ENCODE measurements around the gene PDK4.

Gene PDK4

GRCh38 chr7:95622001-95622549, 25.8 kb upstream of the PDK4 start:
- Histone ChIP-seq H3K27me3 (ENCODE audit: control insufficient read depth, insufficient read depth, low read length, poor library complexity, severe bottlenecking) (no peaks in the 10 kb centered on the region), H3K27ac (ENCODE audit: insufficient read depth, low read depth, low read length, poor library complexity, severe bottlenecking) (no peak overlapping the region), H3K36me3 (ENCODE audit: control insufficient read depth, insufficient read depth, low read length) (no peaks in the 10 kb centered on the region), H3K9me3 (ENCODE audit: control insufficient read depth, low read length) (no peaks in the 10 kb centered on the region), H3K4me1 (ENCODE audit: control insufficient read depth, insufficient read depth, low read length) (no peaks in the 10 kb centered on the region), H3K4me3 (ENCODE audit: insufficient read depth, low read depth, low read length) (no peak overlapping the region)

DNA sequence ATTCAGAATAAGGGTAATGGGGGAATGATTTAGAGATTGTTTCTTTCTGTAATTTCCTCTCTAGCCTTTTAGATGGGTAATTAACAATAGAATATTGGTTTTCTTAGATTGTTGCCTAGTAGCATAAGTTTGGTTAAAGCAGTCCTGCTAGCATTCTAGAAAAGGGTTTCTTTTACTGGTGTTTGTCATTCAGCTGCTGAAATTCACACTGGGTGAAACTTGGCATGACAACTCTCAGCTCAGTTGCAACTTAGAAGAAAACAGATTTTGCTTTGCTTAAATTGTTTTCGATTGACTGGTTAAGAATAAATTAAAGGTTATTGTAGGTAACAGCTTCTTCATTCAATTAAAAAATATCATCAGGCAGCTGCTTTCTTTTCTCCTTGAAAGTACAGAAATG, 25.1 kb upstream of the PDK4 start:
- Histone ChIP-seq H3K4me1 (ENCODE audit: control insufficient read depth, insufficient read depth, low read length) (no peaks in the 10 kb centered on the region), H3K9me3 (ENCODE audit: control insufficient read depth, low read length) (no peaks in the 10 kb centered on the region), H3K4me3 (ENCODE audit: insufficient read depth, low read depth, low read length) (no peak overlapping the region), H3K36me3 (ENCODE audit: control insufficient read depth, insufficient read depth, low read length) (no peaks in the 10 kb centered on the region), H3K27ac (ENCODE audit: insufficient read depth, low read depth, low read length, poor library complexity, severe bottlenecking) (no peak overlapping the region), H3K27me3 (ENCODE audit: control insufficient read depth, insufficient read depth, low read length, poor library complexity, severe bottlenecking) (no peaks in the 10 kb centered on the region)
- WGBS, 2 experiments: 100% methylated on average over 1 of the region's 1 CpG

DNA sequence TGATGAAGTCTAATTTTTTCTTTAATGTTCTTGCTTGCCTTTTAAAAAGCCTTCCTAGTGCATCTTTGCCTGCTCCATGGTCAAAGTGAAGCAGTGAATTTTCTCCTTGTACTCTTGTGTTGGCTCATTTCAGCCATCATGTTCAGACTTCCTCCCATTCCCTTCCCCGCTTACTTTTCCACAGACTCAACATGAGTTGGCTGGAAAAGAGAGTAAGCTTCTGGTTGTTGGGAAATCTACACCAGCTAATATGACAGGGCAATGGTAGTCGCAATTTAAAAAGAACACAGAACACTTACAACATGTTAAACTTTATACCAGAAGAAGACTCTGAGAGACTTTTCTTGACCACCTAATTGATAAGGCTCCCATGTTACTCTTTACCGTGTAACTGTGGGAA, 24.3 kb upstream of the PDK4 start:
- Histone ChIP-seq H3K27ac (ENCODE audit: insufficient read depth, low read depth, low read length, poor library complexity, severe bottlenecking) (no peak overlapping the region), H3K4me1 (ENCODE audit: control insufficient read depth, insufficient read depth, low read length) (no peaks in the 10 kb centered on the region), H3K9me3 (ENCODE audit: control insufficient read depth, low read length) (no peaks in the 10 kb centered on the region), H3K4me3 (ENCODE audit: insufficient read depth, low read depth, low read length) (no peak overlapping the region), H3K27me3 (ENCODE audit: control insufficient read depth, insufficient read depth, low read length, poor library complexity, severe bottlenecking) (no peaks in the 10 kb centered on the region), H3K36me3 (ENCODE audit: control insufficient read depth, insufficient read depth, low read length) (no peaks in the 10 kb centered on the region)
- WGBS, 2 experiments: 95 to 100% methylated on average over 2 to 3 of the region's 3 CpGs

GRCh38 chr7:95619921-95620320, 23.6 kb upstream of the PDK4 start:
- no peaks in the 10 kb centered on the region for H3K36me3 ChIP-seq (ENCODE audit: control insufficient read depth, insufficient read depth, low read length)
- H3K4me1 ChIP-seq (ENCODE audit: control insufficient read depth, insufficient read depth, low read length): no peaks in the 10 kb centered on the region
- no peak overlapping the region for H3K4me3 ChIP-seq (ENCODE audit: insufficient read depth, low read depth, low read length)
- H3K27ac ChIP-seq (ENCODE audit: insufficient read depth, low read depth, low read length, poor library complexity, severe bottlenecking): no peak overlapping the region
- WGBS, 2 experiments: 73 to 100% methylated on average over 1 of the region's 1 CpG
- no peaks in the 10 kb centered on the region for H3K9me3 ChIP-seq (ENCODE audit: control insufficient read depth, low read length)
- H3K27me3 ChIP-seq (ENCODE audit: control insufficient read depth, insufficient read depth, low read length, poor library complexity, severe bottlenecking): no peaks in the 10 kb centered on the region

GRCh38 chr7:95619517-95619916, 23.2 kb upstream of the PDK4 start:
- no peak overlapping the region for H3K27ac ChIP-seq (ENCODE audit: insufficient read depth, low read depth, low read length, poor library complexity, severe bottlenecking)
- H3K9me3 ChIP-seq (ENCODE audit: control insufficient read depth, low read length): no peaks in the 10 kb centered on the region
- H3K36me3 ChIP-seq (ENCODE audit: control insufficient read depth, insufficient read depth, low read length): no peaks in the 10 kb centered on the region
- no peaks in the 10 kb centered on the region for H3K4me1 ChIP-seq (ENCODE audit: control insufficient read depth, insufficient read depth, low read length)
- H3K4me3 ChIP-seq (ENCODE audit: insufficient read depth, low read depth, low read length): no peak overlapping the region
- H3K27me3 ChIP-seq (ENCODE audit: control insufficient read depth, insufficient read depth, low read length, poor library complexity, severe bottlenecking): no peaks in the 10 kb centered on the region
- 93 to 100% methylated on average over 1 to 2 of the region's 2 CpGs for WGBS, 2 experiments

DNA sequence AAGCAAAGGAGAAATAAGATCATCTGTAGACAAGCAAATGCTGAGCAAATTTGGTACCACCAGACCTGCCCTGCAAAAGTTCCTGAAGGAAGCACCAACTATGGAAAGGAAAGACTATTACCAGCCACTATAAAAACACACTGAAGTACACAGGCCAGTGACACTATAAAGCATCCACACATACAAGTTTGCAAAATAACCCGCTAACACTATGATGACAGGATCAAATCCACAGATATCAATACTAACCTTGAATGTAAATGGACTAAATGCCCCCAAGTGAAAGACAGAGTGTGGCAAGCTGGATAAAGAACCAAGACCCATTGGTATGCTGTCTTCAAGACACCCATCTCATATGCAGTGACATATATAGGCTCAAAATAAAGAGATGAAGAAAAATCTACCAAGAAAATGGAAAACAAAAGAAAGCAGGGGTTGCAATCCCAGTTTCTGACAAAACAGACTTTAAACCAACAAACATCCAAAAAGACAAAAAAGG, 18.2 kb upstream of the PDK4 start:
- Histone ChIP-seq H3K4me1 (ENCODE audit: control insufficient read depth, insufficient read depth, low read length) (no peaks in the 10 kb centered on the region), H3K36me3 (ENCODE audit: control insufficient read depth, insufficient read depth, low read length) (no peaks in the 10 kb centered on the region), H3K4me3 (ENCODE audit: insufficient read depth, low read depth, low read length) (no peak overlapping the region), H3K9me3 (ENCODE audit: control insufficient read depth, low read length) (no peaks in the 10 kb centered on the region), H3K27ac (ENCODE audit: insufficient read depth, low read depth, low read length, poor library complexity, severe bottlenecking) (no peak overlapping the region), H3K27me3 (ENCODE audit: control insufficient read depth, insufficient read depth, low read length, poor library complexity, severe bottlenecking) (no peaks in the 10 kb centered on the region)
- WGBS, 2 experiments: 92 to 100% methylated on average over 1 of the region's 1 CpG

- H3K9me3 ChIP-seq (ENCODE audit: control insufficient read depth, low read length): no peaks in the 10 kb centered on the region
- H3K27ac ChIP-seq (ENCODE audit: insufficient read depth, low read depth, low read length, poor library complexity, severe bottlenecking): no peak overlapping the region
- peaks cover 15% of the 10 kb centered on the region for H3K4me1 ChIP-seq (ENCODE audit: control insufficient read depth, insufficient read depth, low read length)
- no peak overlapping the region for H3K4me3 ChIP-seq (ENCODE audit: insufficient read depth, low read depth, low read length)
- no peaks in the 10 kb centered on the region for H3K36me3 ChIP-seq (ENCODE audit: control insufficient read depth, insufficient read depth, low read length)
- 83% methylated on average over 1 of the region's 2 CpGs; no CpG with 5 or more reads in 1 of the 2 experiments for WGBS, 2 experiments
- no peaks in the 10 kb centered on the region for H3K27me3 ChIP-seq (ENCODE audit: control insufficient read depth, insufficient read depth, low read length, poor library complexity, severe bottlenecking)
Measured at GRCh38 chr7:95611224-95611623, 14.9 kb upstream of the PDK4 start.

GRCh38 chr7:95609277-95609971, 13.1 kb upstream of the PDK4 start:
- H3K4me1 ChIP-seq (ENCODE audit: control insufficient read depth, insufficient read depth, low read length): peaks cover 15% of the 10 kb centered on the region
- no peaks in the 10 kb centered on the region for H3K9me3 ChIP-seq (ENCODE audit: control insufficient read depth, low read length)
- no peaks in the 10 kb centered on the region for H3K36me3 ChIP-seq (ENCODE audit: control insufficient read depth, insufficient read depth, low read length)
- peak overlapping the region; percentile 56 for H3K27ac ChIP-seq (ENCODE audit: insufficient read depth, low read depth, low read length, poor library complexity, severe bottlenecking)
- H3K27me3 ChIP-seq (ENCODE audit: control insufficient read depth, insufficient read depth, low read length, poor library complexity, severe bottlenecking): no peaks in the 10 kb centered on the region
- 70 to 79% methylated on average over 3 to 4 of the region's 4 CpGs for WGBS, 2 experiments
- no peak overlapping the region for H3K4me3 ChIP-seq (ENCODE audit: insufficient read depth, low read depth, low read length)

DNA sequence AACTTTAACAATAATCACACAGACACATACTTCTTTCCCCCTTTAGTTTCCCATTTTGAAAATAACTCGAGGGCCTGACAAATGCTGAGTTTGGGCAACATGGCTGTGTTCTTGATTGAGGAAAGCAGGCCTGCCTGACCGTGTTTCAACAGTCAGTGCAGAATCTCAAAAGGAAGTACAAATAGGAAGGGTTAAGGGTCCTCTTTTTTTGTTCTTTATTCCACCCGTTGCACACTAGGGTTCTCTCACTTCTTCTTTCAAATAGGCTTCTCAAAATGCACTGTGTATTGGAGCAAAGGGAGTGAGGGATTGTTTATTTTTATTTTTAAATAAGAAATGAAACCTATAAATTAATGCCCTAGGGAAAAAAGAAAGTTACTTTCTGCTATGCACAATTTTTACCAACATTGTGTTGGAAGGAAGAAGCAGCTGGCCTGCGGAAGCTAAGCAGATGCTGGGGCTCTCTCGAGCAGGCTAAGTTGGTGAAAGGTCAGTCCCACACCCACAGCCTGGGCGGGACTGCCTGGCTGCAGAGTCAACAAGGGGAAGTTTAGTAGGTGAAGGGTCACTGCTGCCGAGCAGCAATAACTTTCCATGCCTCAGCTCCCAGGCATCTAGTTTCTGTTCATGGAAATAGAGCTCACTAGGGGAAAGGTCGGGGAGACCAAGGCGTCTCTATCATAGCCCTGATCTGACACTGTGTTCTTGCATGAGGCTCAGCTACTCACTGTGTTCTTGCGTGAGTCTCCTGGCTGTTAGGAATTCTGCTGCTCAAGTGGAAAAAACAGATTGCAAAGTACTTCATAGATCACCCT, 12.2 kb upstream of the PDK4 start:
- WGBS, 2 experiments: 26 to 29% methylated on average over 9 to 10 of the region's 10 CpGs
- H3K27me3 ChIP-seq (ENCODE audit: control insufficient read depth, insufficient read depth, low read length, poor library complexity, severe bottlenecking): no peaks in the 10 kb centered on the region
- H3K36me3 ChIP-seq (ENCODE audit: control insufficient read depth, insufficient read depth, low read length): no peaks in the 10 kb centered on the region
- H3K9me3 ChIP-seq (ENCODE audit: control insufficient read depth, low read length): no peaks in the 10 kb centered on the region
- H3K4me1 ChIP-seq (ENCODE audit: control insufficient read depth, insufficient read depth, low read length): peaks cover 15% of the 10 kb centered on the region
- no peak overlapping the region for H3K4me3 ChIP-seq (ENCODE audit: insufficient read depth, low read depth, low read length)
- H3K27ac ChIP-seq (ENCODE audit: insufficient read depth, low read depth, low read length, poor library complexity, severe bottlenecking): peak overlapping the region; percentile 56

- H3K4me3 ChIP-seq (ENCODE audit: insufficient read depth, low read depth, low read length): no peak overlapping the region
- 95 to 96% methylated on average over 3 of the region's 3 CpGs for WGBS, 2 experiments
- H3K9me3 ChIP-seq (ENCODE audit: control insufficient read depth, low read length): no peaks in the 10 kb centered on the region
- H3K4me1 ChIP-seq (ENCODE audit: control insufficient read depth, insufficient read depth, low read length): peaks cover 15% of the 10 kb centered on the region
- H3K27me3 ChIP-seq (ENCODE audit: control insufficient read depth, insufficient read depth, low read length, poor library complexity, severe bottlenecking): no peaks in the 10 kb centered on the region
- H3K36me3 ChIP-seq (ENCODE audit: control insufficient read depth, insufficient read depth, low read length): no peaks in the 10 kb centered on the region
- H3K27ac ChIP-seq (ENCODE audit: insufficient read depth, low read depth, low read length, poor library complexity, severe bottlenecking): no peak overlapping the region
Measured at GRCh38 chr7:95607561-95607960, 11.2 kb upstream of the PDK4 start.

All from ectodermal cell (in vitro differentiated cells).